Measurements from ENCODE around the gene NHLRC3.
A peak's percentile ranks its signal among the peaks of the same experiment; 100 is the strongest.
"Not testable (repeated sequence)": the region's sequence is repeated elsewhere in the genome, so short reads cannot be mapped to it uniquely, and the experiment has no call there.

Gene NHLRC3

DNA sequence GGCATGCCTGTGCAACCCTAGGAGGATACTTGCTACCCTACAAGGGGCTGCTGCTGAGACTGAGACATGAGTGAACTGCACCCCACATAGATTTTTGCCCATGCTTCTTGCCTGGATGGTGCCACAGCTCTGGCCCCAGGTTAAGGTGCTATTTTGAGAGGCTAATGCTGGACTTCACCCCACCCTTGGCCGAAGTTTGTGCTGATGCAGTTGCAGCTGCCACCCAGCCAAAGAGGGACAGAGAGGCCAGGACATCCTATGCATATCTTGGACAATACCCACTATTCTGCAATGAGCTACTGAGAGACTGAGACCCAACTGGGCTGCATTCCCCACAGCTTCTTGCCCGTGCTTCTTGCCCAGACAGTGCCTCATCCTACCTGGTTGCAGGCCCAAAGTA is 34.6 kb downstream of the NHLRC3 start:
- no peak overlapping the region for H3K4me3 Mint-ChIP-seq
- H3K9me3 Mint-ChIP-seq = no peaks in the 10 kb centered on the region
- ATAC-seq (no peak), DNase-seq (ENCODE audit: low spot score in 2 of 2) (no peak)
- no peaks in the 10 kb centered on the region for H3K4me1 Mint-ChIP-seq
- no peak overlapping the region for H3K27ac Mint-ChIP-seq
- no peaks in the 10 kb centered on the region for H3K36me3 Mint-ChIP-seq

DNA sequence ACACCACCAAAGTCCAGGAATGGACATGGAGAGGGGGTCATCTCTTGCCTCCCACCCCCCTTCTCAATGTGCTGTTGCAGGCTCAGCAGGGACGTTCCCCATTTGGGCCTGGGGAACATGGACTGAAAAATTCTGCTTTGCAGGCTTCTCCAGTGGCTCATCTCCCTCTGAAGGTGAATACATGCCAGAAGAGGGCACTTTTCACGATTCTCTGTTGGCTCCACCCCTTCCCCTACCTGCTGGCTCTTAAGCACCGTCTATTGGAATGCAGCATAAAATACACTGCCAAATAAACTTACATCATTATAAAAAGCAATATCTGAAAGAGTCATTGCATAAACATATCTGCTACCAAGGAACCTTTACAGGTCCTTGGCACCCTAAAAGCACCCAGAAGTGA is 35.7 kb downstream of the NHLRC3 start:
- Mint-ChIP-seq H3K27ac (no peak overlapping the region), H3K9me3 (no peaks in the 10 kb centered on the region), H3K36me3 (no peaks in the 10 kb centered on the region), H3K4me1 (no peaks in the 10 kb centered on the region), H3K4me3 (no peak overlapping the region)
- no peak for ATAC-seq
- no peak for DNase-seq (ENCODE audit: low spot score in 2 of 2)

DNA sequence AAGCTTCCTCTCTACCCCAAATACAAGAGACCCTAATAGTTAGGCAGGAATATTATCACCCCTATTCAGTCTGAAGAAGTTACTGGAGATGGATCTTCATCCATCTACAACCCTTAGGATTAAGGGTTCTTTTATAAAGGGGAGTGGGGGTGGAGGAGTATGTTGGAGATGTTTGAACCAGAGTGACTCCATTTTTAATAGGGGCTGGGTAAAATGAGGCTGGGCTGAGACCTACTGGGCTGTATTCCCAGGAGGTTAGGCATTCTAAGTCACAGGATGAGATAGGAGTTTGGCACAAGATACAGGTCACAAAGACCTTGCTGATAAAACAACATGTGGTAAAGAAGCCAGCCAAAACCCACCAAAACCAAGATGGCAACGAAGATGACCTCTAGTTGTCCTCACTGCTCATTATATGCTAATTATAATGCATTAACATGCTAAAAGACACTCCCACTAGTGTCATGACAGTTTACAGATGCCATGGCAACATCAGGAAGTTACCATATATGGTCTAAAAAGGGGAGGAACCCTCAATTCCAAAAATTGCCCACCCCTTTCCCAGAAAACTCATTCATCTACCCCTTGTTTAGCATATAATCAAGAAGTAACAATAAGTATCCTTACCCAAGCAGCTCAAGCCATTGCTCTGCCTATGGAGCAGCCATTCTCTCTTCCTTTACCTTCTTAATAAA is 48.1 kb downstream of the NHLRC3 start:
- H3K4me1 Mint-ChIP-seq; H3K4me3 Mint-ChIP-seq; ATAC-seq; H3K27ac Mint-ChIP-seq; H3K9me3 Mint-ChIP-seq; H3K36me3 Mint-ChIP-seq; DNase-seq (ENCODE audit: low spot score in 2 of 2): not testable (repeated sequence)

DNA sequence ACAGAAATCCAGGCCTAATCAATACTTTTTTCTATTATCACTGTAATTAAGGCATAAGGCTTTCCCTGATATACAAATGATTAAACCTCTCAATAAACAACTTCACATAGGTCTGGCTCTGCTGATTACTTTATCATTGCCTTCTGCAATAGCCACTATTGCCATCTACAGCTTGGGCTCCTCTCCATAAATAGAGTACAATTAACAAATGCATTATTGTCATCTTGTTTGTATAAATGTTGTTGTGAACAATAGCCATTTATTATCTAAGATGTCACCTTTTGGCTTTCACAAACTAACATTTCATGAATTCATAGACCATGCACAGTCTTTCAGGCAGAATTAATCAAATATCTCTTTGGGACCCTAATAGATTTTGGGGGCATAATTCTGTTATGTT is 53.3 kb downstream of the NHLRC3 start:
- Mint-ChIP-seq H3K27ac (no peak overlapping the region), H3K9me3 (no peaks in the 10 kb centered on the region), H3K4me1 (peaks cover 9% of the 10 kb centered on the region), H3K36me3 (no peaks in the 10 kb centered on the region), H3K4me3 (no peak overlapping the region)
- DNase-seq (ENCODE audit: low spot score in 2 of 2) (no peak), ATAC-seq (no peak)

DNA sequence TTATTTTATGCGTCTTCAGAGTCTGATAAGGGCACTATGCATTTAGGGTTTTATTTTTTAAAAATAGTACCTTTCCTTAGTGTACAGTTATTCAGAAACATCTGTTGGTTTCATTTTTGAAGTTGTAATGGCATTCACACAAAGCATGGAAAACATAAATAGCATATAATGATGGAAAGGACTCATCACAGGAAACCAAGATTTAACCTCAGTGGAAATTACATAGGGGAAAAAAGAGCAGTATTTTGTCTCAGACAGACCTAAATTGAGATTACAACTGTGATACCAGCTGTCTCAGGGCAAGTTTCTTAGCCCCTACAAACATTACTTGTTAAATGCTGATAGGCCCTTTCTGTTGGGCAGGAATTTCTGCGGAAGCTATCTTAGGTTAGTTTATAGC is 57.2 kb downstream of the NHLRC3 start:
- Mint-ChIP-seq H3K4me1 (peaks cover 9% of the 10 kb centered on the region), H3K27ac (peak overlapping the region; percentile 82), H3K9me3 (no peaks in the 10 kb centered on the region), H3K4me3 (peak overlapping the region; percentile 14), H3K36me3 (no peaks in the 10 kb centered on the region)
- ATAC-seq (peak; percentile 92), DNase-seq (ENCODE audit: low spot score in 2 of 2) (no peak)

DNA sequence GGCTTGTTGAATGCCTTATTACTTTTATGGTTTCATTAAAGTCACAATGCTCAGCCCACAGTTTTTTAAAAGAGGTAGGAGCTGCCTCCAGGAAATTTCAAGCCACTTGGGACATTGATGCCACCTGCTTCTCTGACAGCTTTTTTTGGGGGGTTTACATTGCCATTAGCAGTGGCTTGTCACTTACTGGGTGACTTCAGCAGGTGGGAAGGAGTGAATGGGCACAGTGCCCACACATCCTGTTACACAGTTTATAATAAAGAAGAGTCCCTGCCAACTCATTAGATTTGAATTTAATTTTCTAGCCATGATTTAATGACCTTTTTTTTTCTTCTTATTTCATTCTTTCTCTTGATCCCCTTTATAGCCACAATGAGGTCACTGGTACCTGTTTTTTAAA is 61.0 kb downstream of the NHLRC3 start:
- H3K9me3 Mint-ChIP-seq = no peaks in the 10 kb centered on the region
- no peaks in the 10 kb centered on the region for H3K36me3 Mint-ChIP-seq
- no peak for DNase-seq (ENCODE audit: low spot score in 2 of 2)

More for the DNA sequence above, 61.0 kb downstream of the NHLRC3 start:
- ATAC-seq = no peak
- Mint-ChIP-seq H3K4me1 (peaks cover 6% of the 10 kb centered on the region), H3K27ac (no peak overlapping the region), H3K4me3 (no peak overlapping the region)
